GM23338 (cell line): ENCODE data around the gene ACTMAP. TPM values are rescaled to one million over a fixed set of nuclear protein-coding genes. Genes with fewer than 3 reads are reported as not detected.

Experiments
- ATAC-seq: fragments of 200-7000 bp; cut with Tn5 transposase; 3 replicates; pipeline ENCODE4 v1.9.1; 2020
- DNase-seq: peaks from one replicate; pipeline ENCODE4 v3.0.0-alpha.2; 2015; ENCODE audit warnings: low spot score
- H2AFZ ChIP-seq: fragments of 200-600 bp; sonication (generic); 2 replicates; pipeline ENCODE4 v1.8.0; 2016; ENCODE audit warnings: antibody characterized with exemption, mild to moderate bottlenecking, moderate library complexity
- H3F3A ChIP-seq: fragments of 200-600 bp; sonication (generic); replicated peaks from 2 replicates; pipeline ENCODE4 v1.8.0; 2017; ENCODE audit warnings: antibody characterized with exemption, mixed run types, low read depth
- H3K27ac ChIP-seq: fragments of 200-600 bp; sonication (generic); 2 replicates; pipeline ENCODE4 v1.6.1; 2016; ENCODE audit warnings: low read depth
- H3K27me3 ChIP-seq: fragments of 200-600 bp; sonication (generic); 2 replicates; pipeline ENCODE4 v1.8.0; 2016; ENCODE audit warnings: mild to moderate bottlenecking, mixed run types, moderate library complexity; ENCODE audit not compliant: insufficient read depth
- H3K36me3 ChIP-seq: fragments of 200-600 bp; sonication (generic); 2 replicates; pipeline ENCODE4 v1.8.0; 2016; ENCODE audit warnings: mild to moderate bottlenecking; ENCODE audit not compliant: insufficient read depth
- H3K4me1 ChIP-seq: fragments of 200-600 bp; sonication (generic); 2 replicates; pipeline ENCODE4 v1.8.0; 2016; ENCODE audit warnings: mild to moderate bottlenecking, moderate library complexity; ENCODE audit not compliant: insufficient read depth
- H3K4me2 ChIP-seq: fragments of 200-600 bp; sonication (generic); 2 replicates; pipeline ENCODE4 v1.7.1; 2017; ENCODE audit warnings: mixed run types
- H3K4me3 ChIP-seq: fragments of 200-600 bp; sonication (generic); 2 replicates; pipeline ENCODE4 v1.6.1; 2016; ENCODE audit warnings: mixed run types
- H3K79me2 ChIP-seq: fragments of 200-600 bp; sonication (generic); replicated peaks from 2 replicates; pipeline ENCODE4 v1.8.0; 2017; ENCODE audit warnings: mild to moderate bottlenecking; ENCODE audit not compliant: insufficient read depth
- H3K9me2 ChIP-seq: fragments of 200-600 bp; sonication (generic); 2 replicates; pipeline ENCODE4 v1.8.0; 2017; ENCODE audit not compliant: insufficient read depth
- H4K20me1 ChIP-seq: fragments of 200-600 bp; sonication (generic); replicated peaks from 2 replicates; pipeline ENCODE4 v1.8.0; 2017; ENCODE audit warnings: mild to moderate bottlenecking; ENCODE audit not compliant: insufficient read depth
- H3K27ac Mint-ChIP-seq: 2 replicates; pipeline ENCODE4 v1.8.0; 2020; ENCODE audit warnings: inconsistent platforms, mild to moderate bottlenecking, moderate library complexity, mixed read lengths
- H3K27me3 Mint-ChIP-seq: 3 replicates; pipeline ENCODE4 v1.8.0; 2022; ENCODE audit warnings: low read depth, mild to moderate bottlenecking, moderate library complexity, mixed read lengths, inconsistent platforms; ENCODE audit not compliant: insufficient read depth, poor library complexity
- H3K36me3 Mint-ChIP-seq: 3 replicates; pipeline ENCODE4 v1.8.0; 2021; ENCODE audit warnings: low read depth, mild to moderate bottlenecking, inconsistent platforms, moderate library complexity, mixed read lengths
- H3K4me1 Mint-ChIP-seq: 3 replicates; pipeline ENCODE4 v1.8.0; 2020; ENCODE audit warnings: mild to moderate bottlenecking, inconsistent platforms, mixed read lengths
- H3K4me3 Mint-ChIP-seq: 3 replicates; pipeline ENCODE4 v1.8.0; 2021; ENCODE audit warnings: moderate library complexity, mild to moderate bottlenecking, inconsistent platforms, mixed read lengths
- H3K9me3 Mint-ChIP-seq: 3 replicates; pipeline ENCODE4 v1.8.0; 2020; ENCODE audit warnings: moderate library complexity, mild to moderate bottlenecking, inconsistent platforms, mixed read lengths
- CREB1 ChIP-seq: fragments of 250-450 bp; sonication (Bioruptor Pico); IDR thresholded peaks from 2 replicates; pipeline ENCODE4 v1.5.0; 2020; ENCODE audit warnings: low read depth, mild to moderate bottlenecking, moderate library complexity
- EZH2 ChIP-seq: fragments of 200-600 bp; sonication (generic); IDR thresholded peaks from one replicate; pipeline ENCODE4 v1.8.0; 2017; ENCODE audit warnings: antibody characterized with exemption, mild to moderate bottlenecking, low read depth; ENCODE audit not compliant: unreplicated experiment
- EZH2phosphoT487 ChIP-seq: fragments of 200-600 bp; sonication (generic); IDR thresholded peaks from one replicate; pipeline ENCODE4 v1.8.1; 2018; ENCODE audit warnings: antibody characterized with exemption; ENCODE audit not compliant: unreplicated experiment
- JUNB ChIP-seq: IDR thresholded peaks from one replicate; pipeline ENCODE4 v1.6.1; 2016; ENCODE audit warnings: antibody characterized with exemption; ENCODE audit not compliant: unreplicated experiment
- NANOG ChIP-seq: IDR thresholded peaks from 2 replicates; pipeline ENCODE4 v1.6.1; 2016; ENCODE audit warnings: antibody characterized with exemption, borderline replicate concordance
- POLR2AphosphoS5 ChIP-seq: IDR thresholded peaks from 2 replicates; pipeline ENCODE4 v1.6.1; 2016; ENCODE audit warnings: antibody characterized with exemption, low read depth
- STAT1 ChIP-seq: IDR thresholded peaks from one replicate; pipeline ENCODE4 v1.6.1; 2016; ENCODE audit warnings: antibody characterized with exemption; ENCODE audit not compliant: unreplicated experiment
- ZNF114 ChIP-seq: fragments of 250-450 bp; sonication (Bioruptor Pico); IDR thresholded peaks from 2 replicates; pipeline ENCODE4 v1.5.0; 2020; ENCODE audit warnings: mild to moderate bottlenecking, moderate library complexity
- ZNF331 ChIP-seq: fragments of 250-450 bp; sonication (Bioruptor Pico); IDR thresholded peaks from 2 replicates; pipeline ENCODE4 v1.5.0; 2020; ENCODE audit warnings: low read depth, mild to moderate bottlenecking, moderate library complexity
- polyA plus RNA-seq: library from polyadenylated mRNA; unstranded; fragments of >200 nt; fragmentation: Nextera tagmentation; extraction: Ambion mirVana; gene quantifications from 2 replicates; pipeline ENCODE4 v1.2.1, GENCODE V29; 2016
- total RNA-seq: library from RNA; depleted of rRNA; stranded (reverse); fragments of >200 nt; shearing (Covaris generic); gene quantifications from 2 replicates; pipeline ENCODE4 v1.2.3, GENCODE V29; 2014
- TF ChIP-seq, protein P1 (sequence below): IDR thresholded peaks from one replicate; pipeline ENCODE4 v1.6.1; 2018; ENCODE audit warnings: antibody characterized with exemption; ENCODE audit not compliant: unreplicated experiment
- TF ChIP-seq, protein P2 (sequence below): fragments of 250-450 bp; sonication (Bioruptor Pico); IDR thresholded peaks from 2 replicates; pipeline ENCODE4 v1.5.0; 2020; ENCODE audit warnings: mild to moderate bottlenecking, moderate library complexity
- TF ChIP-seq, protein P3 (sequence below): IDR thresholded peaks from 2 replicates; pipeline ENCODE4 v1.6.1; 2016; ENCODE audit warnings: antibody characterized with exemption

ACTMAP gene
- total and polyA plus RNA-seq, 2 experiments from 2014 or later, result 14.9 to 16.7 TPM

DNA sequence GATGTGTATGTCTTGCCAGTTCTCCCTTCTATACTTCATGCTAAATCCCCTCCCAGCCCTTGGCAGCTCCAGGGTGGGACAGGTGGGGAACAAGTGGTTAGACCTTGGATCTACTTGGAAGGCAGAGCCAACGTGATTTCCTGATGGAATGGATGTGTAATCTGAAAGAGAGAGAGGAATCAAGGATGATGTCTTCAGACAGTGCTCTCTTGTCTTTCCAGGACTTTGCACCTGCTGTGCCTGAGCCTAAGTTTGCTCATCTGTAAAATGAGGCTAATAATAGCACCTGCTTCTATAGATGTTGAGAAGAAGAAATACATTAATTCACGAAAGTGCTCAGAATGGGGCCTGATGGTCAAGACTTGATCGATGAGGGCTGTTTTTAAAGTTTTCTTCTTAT lies 41.7 kb upstream of the ACTMAP start:
- Mint-ChIP-seq H3K27ac (no peak overlapping the region), H3K27me3 (peaks cover 3% of the 10 kb centered on the region), H3K36me3 (peaks cover 5% of the 10 kb centered on the region; the same call in 2 of the 3 replicates), H3K9me3 (no peaks in the 10 kb centered on the region), H3K4me3 (no peak overlapping the region), H3K4me1 (peaks cover 3% of the 10 kb centered on the region; the same call in 2 of the 3 replicates)
- H3K27me3 ChIP-seq, result no peaks in the 10 kb centered on the region
- no peaks in the 10 kb centered on the region for H4K20me1 ChIP-seq
- H3K79me2 ChIP-seq, result no peaks in the 10 kb centered on the region
- no peaks in the 10 kb centered on the region for H3K36me3 ChIP-seq
- H3K9me2 ChIP-seq, result no peaks in the 10 kb centered on the region
- H3F3A ChIP-seq, result no peaks in the 10 kb centered on the region
- TF ChIP-seq ZNF331 (no peak), STAT1 (no peak), NANOG (no peak)
- H3K4me1 ChIP-seq, result no peaks in the 10 kb centered on the region
- no peak overlapping the region for H3K27ac ChIP-seq
- H3K4me3 ChIP-seq, result no peak overlapping the region
- no peak for ATAC-seq
- DNase-seq, result no peak
- no peak overlapping the region for H2AFZ ChIP-seq
- H3K4me2 ChIP-seq, result no peak overlapping the region

DNA sequence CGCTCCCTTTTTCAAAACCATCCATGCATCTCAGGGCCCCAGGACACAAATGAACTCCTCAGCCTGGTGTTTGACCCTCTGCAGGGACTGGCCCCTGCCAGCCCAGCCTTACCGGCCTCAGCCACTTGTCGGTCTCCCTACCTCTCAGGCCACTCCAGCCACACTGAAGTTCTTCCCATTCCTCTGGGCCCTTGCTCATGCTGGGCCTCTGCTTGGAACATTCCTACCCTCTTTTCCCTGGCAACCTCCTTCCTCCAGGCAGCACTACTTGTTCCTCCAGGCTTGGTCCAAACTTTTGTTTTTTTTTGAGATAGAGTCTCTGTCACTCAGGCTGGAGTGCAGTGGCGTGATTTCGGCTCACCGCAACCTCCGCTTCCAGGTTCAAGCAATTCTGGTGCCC lies 41.1 kb upstream of the ACTMAP start:
- Histone ChIP-seq H3K27ac (no peak overlapping the region), H3K4me3 (no peak overlapping the region), H3K9me2 (no peaks in the 10 kb centered on the region), H2AFZ (no peak overlapping the region), H3K36me3 (no peaks in the 10 kb centered on the region), H3K79me2 (no peaks in the 10 kb centered on the region), H4K20me1 (no peaks in the 10 kb centered on the region), H3K4me1 (no peaks in the 10 kb centered on the region), H3F3A (no peaks in the 10 kb centered on the region), H3K4me2 (no peak overlapping the region), H3K27me3 (no peaks in the 10 kb centered on the region)
- TF ChIP-seq, protein P1, sequence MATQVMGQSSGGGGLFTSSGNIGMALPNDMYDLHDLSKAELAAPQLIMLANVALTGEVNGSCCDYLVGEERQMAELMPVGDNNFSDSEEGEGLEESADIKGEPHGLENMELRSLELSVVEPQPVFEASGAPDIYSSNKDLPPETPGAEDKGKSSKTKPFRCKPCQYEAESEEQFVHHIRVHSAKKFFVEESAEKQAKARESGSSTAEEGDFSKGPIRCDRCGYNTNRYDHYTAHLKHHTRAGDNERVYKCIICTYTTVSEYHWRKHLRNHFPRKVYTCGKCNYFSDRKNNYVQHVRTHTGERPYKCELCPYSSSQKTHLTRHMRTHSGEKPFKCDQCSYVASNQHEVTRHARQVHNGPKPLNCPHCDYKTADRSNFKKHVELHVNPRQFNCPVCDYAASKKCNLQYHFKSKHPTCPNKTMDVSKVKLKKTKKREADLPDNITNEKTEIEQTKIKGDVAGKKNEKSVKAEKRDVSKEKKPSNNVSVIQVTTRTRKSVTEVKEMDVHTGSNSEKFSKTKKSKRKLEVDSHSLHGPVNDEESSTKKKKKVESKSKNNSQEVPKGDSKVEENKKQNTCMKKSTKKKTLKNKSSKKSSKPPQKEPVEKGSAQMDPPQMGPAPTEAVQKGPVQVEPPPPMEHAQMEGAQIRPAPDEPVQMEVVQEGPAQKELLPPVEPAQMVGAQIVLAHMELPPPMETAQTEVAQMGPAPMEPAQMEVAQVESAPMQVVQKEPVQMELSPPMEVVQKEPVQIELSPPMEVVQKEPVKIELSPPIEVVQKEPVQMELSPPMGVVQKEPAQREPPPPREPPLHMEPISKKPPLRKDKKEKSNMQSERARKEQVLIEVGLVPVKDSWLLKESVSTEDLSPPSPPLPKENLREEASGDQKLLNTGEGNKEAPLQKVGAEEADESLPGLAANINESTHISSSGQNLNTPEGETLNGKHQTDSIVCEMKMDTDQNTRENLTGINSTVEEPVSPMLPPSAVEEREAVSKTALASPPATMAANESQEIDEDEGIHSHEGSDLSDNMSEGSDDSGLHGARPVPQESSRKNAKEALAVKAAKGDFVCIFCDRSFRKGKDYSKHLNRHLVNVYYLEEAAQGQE, result no peak
- TF ChIP-seq ZNF331 (no peak), CREB1 (CRISPR knock-in tag) (no peak), EZH2 (no peak), STAT1 (no peak), POLR2AphosphoS5 (no peak), JUNB (no peak), ZNF114 (CRISPR knock-in tag) (no peak), EZH2phosphoT487 (no peak)
- TF ChIP-seq, protein P2, sequence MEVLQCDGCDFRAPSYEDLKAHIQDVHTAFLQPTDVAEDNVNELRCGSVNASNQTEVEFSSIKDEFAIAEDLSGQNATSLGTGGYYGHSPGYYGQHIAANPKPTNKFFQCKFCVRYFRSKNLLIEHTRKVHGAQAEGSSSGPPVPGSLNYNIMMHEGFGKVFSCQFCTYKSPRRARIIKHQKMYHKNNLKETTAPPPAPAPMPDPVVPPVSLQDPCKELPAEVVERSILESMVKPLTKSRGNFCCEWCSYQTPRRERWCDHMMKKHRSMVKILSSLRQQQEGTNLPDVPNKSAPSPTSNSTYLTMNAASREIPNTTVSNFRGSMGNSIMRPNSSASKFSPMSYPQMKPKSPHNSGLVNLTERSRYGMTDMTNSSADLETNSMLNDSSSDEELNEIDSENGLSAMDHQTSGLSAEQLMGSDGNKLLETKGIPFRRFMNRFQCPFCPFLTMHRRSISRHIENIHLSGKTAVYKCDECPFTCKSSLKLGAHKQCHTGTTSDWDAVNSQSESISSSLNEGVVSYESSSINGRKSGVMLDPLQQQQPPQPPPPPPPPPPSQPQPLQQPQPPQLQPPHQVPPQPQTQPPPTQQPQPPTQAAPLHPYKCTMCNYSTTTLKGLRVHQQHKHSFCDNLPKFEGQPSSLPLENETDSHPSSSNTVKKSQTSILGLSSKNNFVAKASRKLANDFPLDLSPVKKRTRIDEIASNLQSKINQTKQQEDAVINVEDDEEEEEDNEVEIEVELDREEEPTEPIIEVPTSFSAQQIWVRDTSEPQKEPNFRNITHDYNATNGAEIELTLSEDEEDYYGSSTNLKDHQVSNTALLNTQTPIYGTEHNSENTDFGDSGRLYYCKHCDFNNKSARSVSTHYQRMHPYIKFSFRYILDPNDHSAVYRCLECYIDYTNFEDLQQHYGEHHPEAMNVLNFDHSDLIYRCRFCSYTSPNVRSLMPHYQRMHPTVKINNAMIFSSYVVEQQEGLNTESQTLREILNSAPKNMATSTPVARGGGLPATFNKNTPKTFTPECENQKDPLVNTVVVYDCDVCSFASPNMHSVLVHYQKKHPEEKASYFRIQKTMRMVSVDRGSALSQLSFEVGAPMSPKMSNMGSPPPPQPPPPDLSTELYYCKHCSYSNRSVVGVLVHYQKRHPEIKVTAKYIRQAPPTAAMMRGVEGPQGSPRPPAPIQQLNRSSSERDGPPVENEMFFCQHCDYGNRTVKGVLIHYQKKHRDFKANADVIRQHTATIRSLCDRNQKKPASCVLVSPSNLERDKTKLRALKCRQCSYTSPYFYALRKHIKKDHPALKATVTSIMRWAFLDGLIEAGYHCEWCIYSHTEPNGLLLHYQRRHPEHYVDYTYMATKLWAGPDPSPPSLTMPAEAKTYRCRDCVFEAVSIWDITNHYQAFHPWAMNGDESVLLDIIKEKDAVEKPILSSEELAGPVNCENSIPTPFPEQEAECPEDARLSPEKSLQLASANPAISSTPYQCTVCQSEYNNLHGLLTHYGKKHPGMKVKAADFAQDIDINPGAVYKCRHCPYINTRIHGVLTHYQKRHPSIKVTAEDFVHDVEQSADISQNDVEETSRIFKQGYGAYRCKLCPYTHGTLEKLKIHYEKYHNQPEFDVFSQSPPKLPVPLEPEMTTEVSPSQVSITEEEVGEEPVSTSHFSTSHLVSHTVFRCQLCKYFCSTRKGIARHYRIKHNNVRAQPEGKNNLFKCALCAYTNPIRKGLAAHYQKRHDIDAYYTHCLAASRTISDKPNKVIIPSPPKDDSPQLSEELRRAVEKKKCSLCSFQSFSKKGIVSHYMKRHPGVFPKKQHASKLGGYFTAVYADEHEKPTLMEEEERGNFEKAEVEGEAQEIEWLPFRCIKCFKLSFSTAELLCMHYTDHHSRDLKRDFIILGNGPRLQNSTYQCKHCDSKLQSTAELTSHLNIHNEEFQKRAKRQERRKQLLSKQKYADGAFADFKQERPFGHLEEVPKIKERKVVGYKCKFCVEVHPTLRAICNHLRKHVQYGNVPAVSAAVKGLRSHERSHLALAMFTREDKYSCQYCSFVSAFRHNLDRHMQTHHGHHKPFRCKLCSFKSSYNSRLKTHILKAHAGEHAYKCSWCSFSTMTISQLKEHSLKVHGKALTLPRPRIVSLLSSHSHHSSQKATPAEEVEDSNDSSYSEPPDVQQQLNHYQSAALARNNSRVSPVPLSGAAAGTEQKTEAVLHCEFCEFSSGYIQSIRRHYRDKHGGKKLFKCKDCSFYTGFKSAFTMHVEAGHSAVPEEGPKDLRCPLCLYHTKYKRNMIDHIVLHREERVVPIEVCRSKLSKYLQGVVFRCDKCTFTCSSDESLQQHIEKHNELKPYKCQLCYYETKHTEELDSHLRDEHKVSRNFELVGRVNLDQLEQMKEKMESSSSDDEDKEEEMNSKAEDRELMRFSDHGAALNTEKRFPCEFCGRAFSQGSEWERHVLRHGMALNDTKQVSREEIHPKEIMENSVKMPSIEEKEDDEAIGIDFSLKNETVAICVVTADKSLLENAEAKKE (CRISPR knock-in tag), result no peak
- TF ChIP-seq, protein P3, sequence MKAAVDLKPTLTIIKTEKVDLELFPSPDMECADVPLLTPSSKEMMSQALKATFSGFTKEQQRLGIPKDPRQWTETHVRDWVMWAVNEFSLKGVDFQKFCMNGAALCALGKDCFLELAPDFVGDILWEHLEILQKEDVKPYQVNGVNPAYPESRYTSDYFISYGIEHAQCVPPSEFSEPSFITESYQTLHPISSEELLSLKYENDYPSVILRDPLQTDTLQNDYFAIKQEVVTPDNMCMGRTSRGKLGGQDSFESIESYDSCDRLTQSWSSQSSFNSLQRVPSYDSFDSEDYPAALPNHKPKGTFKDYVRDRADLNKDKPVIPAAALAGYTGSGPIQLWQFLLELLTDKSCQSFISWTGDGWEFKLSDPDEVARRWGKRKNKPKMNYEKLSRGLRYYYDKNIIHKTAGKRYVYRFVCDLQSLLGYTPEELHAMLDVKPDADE, result no peak
- H3K36me3 Mint-ChIP-seq, result peaks cover 5% of the 10 kb centered on the region; the same call in 2 of the 3 replicates
- peaks cover 6% of the 10 kb centered on the region for H3K27me3 Mint-ChIP-seq
- no peak overlapping the region for H3K4me3 Mint-ChIP-seq
- H3K27ac Mint-ChIP-seq, result no peak overlapping the region
- no peak for DNase-seq
- no peaks in the 10 kb centered on the region for H3K4me1 Mint-ChIP-seq
- no peaks in the 10 kb centered on the region for H3K9me3 Mint-ChIP-seq
- ATAC-seq, result no peak
